GM19372 (cell line): Measurements from ENCODE around the gene PKNOX2.

Experiments
- ATAC-seq: cut with Tn5 transposase; IDR thresholded peaks from one replicate; pipeline ENCODE4 v1.9.1; 2021; ENCODE audit warnings: mild to moderate bottlenecking, low read depth, moderate library complexity; ENCODE audit not compliant: unreplicated experiment

The PKNOX2 gene

GRCh38 chr11:125373426-125374391, 209.2 kb downstream of the PKNOX2 start:
- no peak for ATAC-seq

- ATAC-seq, result no peak
These were observed 209.8 kb downstream of the PKNOX2 start for GRCh38 chr11:125374398-125374797.

GRCh38 chr11:125375146-125375545, 210.6 kb downstream of the PKNOX2 start:
- ATAC-seq, result no peak

DNA sequence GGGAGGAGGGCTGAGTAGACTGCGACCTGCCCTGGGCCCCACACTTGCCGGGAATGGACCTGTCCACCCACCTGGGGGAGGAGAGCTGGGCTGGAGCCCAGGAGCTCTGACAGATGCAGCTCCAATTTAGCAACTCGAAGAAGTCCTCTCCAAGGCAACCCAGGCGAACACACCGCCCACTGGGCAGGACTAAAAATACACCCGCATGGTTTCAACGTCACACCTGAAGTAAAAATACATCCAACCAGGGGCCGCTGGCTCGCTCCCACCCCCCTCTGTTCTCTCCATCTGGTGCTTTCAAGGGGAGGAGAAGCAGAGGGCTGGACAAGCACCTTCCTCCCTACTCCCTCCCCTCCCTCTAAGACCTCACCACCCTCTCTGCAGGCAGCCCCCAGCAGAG, 211.6 kb downstream of the PKNOX2 start:
- no peak for ATAC-seq

DNA sequence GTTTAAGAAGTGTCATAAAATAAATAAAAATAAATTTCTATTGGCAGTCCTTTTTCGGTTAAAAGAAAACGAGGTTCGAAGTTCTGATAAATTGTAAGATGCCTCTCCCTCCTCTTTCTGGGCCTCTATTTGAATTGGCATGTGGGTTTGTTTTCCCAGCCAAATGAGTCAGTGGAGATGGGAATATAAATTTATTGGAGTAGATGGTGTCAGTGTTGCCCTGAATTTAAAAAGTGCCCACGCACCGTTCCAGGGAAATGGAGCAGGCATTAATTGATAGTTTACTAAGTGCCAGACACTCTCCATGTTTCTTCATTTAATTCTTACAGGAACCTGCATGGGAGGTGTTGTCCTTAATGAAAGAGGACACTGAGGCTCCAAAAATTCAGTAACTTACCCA, 212.3 kb downstream of the PKNOX2 start:
- no peak for ATAC-seq

DNA sequence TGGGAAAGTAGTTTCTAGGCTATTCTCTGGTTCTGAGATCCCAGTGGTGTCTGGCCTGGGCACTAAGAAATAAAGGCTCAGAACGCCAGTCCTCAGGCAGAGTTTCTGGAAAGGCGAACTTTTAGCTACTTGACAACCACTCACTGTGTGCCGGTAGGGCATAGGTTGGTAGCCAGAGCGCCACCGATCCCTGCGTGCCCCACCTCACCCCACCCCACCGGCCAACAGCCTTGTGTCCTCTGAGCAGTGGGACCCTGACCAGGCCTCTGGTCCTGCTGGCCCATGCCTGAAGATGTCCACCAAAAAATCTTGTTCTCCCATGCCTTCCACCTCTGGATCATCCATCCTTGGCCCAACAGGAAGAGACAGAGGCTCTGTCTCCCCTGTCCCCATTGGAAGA, 213.5 kb downstream of the PKNOX2 start:
- ATAC-seq, result no peak

DNA sequence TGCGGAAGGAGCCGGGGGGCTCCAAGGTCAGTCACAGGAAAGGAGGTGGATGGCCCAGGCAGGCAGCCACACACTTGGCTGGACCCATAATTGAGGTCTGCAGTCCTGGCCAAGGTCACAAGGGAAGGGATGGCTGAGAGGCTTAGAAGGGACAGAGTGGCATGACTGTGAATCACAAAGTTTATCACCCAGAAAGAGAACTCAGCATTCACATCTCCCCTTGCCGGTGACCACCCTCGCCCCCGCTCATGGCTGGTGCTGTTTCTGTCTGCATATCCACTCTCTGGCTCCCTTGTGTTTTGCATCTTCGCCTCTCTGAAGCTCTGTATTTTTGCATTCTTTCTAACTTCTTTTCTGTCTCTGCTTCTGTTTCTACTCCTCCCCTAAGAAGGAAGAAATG, 214.0 kb downstream of the PKNOX2 start:
- no peak for ATAC-seq

DNA sequence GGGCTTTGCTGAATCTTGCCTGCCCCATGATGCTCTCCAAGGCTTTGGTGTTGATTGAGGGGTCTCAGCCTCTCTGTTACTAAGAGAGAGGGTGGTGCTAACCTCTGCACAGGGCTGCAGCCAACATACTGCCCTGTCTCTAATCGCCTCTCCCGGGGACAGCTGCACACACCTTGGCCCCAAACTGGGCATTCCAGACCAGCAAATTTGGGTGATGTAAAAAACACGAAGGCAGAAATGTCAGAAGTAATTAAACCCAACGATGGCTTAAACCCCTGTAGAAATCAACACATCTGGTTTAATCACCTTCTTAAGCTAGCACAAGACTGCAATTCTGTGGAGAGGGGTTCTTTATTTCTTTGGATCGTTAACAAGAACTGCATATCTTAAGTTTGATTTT, 215.0 kb downstream of the PKNOX2 start:
- no peak for ATAC-seq

DNA sequence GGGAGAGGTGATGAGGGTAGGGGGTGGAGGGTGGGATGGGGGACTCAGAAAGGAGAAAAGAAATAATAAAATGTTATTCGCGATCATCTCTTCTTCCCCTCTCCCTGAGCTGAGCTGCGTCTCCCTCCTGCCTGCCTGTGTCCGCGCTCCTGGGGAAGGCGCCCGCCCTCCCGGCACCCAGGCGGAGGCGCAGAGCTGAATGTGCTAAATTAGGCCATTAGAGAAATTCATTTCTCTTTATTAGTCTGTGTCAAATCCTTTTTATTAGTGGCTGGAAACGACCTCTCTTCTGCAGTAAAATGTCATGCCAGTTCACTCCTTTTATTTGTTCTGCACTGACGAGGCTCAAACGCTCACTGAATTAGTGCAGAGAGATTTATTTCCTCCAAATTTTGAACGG, 215.4 kb downstream of the PKNOX2 start:
- no peak for ATAC-seq

- ATAC-seq, result no peak
These were observed 216.3 kb downstream of the PKNOX2 start for GRCh38 chr11:125380756-125381445.

DNA sequence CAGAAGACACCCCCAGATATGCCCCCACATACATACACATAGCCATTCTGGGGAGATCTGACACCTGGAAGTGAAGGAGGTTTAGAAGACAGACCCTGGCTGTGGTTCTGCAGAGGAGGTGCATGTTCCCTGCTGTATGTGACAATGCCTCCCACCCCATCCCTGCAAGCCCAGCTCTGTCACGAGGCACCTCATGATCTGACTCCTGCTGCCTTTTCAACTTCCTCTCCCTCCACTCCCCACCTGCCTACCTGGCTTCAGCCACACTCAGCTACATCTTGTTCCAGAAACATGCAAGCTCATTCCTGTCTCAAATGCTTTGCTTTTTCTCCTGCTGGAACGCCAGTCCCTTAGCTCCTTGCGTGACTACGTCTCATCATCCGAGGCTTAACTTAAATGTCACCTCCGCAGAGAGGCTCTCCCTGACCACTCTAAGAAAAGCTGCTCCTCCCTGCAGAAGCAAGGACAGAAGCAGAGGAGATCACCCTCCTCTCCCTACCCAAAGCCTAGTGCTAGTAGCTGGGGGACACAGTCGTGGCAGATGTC, 217.0 kb downstream of the PKNOX2 start:
- no peak for ATAC-seq

DNA sequence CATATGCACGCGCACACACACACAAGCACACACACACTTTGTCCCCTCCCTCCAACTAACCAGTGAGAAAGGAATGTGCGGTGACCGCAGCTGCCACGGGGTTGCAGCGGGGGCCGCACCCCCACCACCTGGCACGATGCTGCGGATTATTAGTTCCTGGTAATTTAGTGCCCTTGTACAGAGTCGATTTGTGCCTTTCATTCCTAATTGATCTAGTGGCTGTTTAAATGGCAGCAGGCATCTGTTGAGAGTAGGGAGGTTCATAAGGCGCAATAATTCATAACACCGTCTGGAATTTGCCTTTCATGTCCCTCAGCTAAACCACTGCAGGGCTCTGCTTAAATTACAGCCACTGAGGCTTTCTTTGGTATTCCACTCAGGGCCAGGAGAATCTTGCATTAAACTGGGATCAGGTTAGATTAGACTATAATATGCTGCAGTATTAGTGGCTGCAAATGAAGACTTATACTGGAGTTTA, 217.8 kb downstream of the PKNOX2 start:
- no peak for ATAC-seq

- no peak for ATAC-seq
These were observed 218.3 kb downstream of the PKNOX2 start for GRCh38 chr11:125382822-125383221.

DNA sequence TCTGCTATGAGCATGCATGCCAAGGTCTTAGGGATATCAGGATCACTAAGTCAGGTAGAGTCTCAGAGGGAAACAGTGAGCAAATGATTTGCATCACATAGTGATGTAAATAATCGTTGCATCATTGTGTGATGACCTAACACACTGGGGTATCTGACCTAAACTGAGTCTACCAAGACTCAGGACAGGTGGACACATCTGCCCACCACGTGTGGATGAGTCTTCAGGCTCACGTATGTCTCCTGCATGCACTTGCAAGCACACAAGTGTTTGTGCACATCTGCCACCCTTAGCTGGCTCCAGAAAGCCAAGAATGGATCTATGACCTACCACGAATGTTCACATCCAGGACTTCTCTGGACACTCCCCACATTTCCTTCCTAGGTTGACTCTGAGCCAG, 220.3 kb downstream of the PKNOX2 start:
- ATAC-seq, result no peak

GRCh38 chr11:125387901-125388300, 223.3 kb downstream of the PKNOX2 start:
- ATAC-seq, result no peak

DNA sequence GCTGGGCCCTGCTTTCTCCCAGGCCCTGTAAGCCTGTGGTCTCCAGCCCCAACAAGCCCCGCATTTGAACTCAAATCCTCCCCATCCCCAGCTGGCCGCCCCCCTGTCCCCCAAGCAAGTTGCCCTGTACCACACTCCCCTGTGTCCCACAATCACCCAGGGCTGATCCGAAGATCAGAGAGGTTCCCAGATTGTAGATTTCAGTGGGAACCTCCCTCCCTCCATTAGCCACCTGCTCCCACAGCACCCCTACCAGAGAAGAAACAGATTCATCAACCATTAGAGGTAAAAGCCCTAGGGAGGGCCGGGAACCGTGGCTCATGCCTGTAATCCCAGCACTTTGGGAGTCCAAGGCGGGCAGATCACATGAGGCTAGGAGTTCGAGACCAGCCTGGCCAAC, 224.1 kb downstream of the PKNOX2 start:
- no peak for ATAC-seq

DNA sequence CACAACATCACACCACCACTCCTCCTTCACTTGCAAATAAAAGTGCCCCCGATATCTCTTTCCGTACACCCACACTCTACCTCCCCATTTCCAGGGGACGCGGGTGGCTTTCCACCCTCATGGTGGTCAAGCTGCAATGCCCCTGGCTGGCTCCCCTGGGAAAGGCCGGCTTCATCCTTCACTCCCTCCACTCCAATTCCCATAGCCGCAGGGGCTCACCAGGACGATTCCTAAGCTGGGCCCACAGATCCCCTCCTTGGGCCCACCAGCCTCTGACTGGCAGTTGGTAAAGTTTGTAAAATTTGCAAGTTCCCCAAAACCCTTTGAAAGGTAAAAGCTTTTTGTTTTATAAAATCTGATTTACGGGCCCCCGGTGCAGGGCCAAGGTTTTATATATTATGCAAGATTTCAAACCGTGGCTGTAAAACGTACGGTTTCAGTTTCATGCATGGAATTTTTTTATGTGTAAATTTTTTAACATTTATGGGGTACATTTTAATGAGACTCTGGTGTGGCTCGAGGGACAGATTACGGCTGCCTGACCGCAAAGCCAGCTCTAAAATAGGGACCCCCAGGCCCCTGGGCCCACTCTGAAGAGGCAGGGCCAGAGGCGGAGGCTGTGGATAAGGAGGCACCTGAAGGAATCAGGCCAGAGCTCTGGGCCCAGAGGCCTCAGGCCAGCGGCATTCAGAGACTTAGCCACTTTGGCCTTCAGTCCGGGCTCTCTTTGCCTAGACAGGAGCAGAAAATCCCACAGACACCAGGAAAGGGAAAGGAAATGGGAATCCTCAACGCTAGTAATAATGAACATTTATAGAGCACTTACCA, 225.0 kb downstream of the PKNOX2 start:
- ATAC-seq, result no peak

- ATAC-seq, result no peak
These were observed 226.4 kb downstream of the PKNOX2 start for GRCh38 chr11:125390946-125391345.

DNA sequence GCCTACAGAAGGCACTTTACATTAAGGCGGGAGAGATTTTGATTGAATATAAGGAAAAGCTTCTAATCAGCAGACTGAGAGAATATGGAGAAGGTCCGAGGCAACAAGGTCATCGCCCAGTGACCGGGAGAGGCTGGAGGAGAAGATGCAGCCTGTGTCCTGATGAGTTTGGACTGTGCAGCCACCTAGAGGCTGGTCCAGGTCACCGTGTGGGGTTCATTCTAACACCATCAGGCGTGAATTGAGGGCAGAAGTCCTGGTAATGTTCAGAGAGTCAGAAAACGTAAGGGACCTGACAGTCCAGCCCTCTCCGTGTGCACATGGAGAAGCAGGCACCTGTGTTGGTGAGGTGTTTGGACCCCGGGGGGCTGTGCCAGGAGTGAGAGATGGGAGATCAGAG, 228.8 kb downstream of the PKNOX2 start:
- ATAC-seq, result no peak

DNA sequence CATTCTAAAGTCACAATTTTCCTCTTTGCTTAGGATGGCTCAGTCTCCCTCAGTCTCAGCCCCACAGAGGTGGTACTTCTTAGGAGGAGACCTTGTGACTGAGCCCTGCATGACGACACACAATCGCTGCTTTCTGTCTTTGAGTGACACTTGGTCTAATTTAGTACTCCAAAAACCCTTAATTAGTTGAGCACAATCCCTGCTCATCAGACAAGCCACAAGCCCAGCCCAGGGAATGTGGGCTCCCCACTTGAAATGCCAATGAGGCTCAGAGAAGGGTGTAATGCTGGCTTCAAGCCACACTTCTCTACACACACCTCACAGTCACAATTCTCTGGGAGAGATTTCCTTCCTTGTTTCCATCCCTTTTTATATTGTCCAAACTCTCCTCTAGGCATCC, 229.7 kb downstream of the PKNOX2 start:
- ATAC-seq, result no peak

GRCh38 chr11:125397421-125397820, 232.9 kb downstream of the PKNOX2 start:
- ATAC-seq, result no peak
